DMS153 (cell line): ENCODE results near the gene METTL1.
A peak's percentile ranks its signal among the peaks of the same experiment; 100 is the strongest.

Source experiments
- DNase-seq: peaks from one replicate; lab custom pipeline; 2025; lab: John Stamatoyannopoulos, UW

Gene METTL1

DNA sequence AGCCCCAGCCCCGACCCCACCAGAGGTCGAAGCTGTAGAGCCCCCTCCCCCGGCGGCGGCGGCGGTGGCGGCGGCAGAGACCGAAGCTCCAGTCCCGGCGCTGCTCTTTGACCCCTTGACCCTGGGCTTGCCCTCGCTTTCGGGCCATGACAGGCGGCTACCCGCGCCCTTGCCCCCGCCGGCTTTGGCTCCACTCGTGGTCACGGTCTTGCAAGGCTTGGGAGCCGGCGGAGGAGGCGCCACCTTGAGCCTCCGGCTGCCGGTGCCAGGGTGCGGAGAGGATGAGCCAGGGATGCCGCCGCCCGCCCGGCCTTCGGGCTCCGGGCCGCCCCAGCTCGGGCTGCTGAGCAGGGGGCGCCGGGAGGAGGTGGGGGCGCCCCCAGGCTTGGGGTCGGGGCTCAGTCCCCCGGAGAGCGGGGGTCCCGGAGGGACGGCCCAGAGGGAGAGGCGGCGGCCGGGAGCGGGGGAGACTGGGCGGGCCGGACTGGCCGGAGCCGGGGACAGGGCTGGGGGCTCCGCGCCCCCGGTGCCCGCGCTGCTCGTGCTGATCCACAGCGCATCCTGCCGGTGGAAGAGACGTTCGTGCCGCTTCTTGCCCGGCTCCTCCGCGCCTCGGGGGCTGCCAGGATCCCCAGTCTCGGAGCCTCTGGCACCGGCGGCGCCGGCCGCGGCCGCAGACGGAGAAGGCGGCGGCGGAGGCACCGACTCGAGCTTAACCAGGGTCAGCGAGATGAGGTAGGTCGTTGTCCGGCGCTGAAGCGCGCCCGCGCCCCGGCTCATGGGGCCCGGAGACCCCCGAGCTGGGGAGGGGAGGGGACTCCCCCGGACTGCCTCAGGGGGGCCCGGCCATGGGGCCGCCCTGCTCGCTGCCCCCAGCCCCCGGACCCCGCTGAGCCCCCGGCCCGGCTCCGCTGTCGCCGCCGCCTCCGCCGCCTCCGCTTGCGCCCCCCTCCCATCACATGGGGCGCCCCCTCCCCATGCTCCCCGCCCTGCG lies 34.1 kb downstream of the METTL1 start:
- DNase-seq: no peak

DNA sequence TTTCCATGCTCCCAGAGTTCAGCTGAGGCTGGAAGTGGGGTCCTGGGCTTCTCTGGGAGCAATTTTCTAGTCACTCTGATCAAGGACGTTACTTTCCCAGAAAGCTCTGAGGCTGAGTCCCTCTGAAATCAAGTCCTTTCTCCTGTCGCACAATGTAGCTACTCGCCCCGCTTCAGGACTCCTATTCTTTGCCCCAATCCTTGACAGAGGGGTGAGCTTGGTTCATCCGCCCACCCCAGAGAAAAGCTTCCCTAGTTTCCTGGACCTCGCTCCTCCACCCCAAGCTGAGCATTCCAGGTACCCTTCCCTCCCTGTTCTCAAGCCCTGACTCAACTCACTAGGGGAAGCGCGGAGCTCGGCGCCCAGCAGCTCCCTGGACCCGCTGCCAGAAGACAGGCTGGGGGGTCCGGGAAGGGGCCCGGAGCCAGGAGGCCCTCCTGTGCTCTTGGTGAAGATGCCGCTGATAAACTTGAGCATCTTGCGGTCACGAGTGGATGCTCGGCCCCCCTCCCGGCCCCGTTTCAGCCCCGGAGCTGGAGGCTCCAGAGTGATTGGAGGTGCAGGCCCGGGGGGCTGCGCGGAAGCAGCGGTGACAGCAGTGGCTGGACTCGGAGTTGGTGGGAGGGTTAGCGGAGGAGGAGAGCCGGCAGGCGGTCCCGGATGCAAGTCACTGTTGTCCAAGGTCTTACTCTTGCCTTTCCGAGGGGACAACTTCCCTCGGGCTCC lies 35.0 kb downstream of the METTL1 start:
- no peak for DNase-seq

DNA sequence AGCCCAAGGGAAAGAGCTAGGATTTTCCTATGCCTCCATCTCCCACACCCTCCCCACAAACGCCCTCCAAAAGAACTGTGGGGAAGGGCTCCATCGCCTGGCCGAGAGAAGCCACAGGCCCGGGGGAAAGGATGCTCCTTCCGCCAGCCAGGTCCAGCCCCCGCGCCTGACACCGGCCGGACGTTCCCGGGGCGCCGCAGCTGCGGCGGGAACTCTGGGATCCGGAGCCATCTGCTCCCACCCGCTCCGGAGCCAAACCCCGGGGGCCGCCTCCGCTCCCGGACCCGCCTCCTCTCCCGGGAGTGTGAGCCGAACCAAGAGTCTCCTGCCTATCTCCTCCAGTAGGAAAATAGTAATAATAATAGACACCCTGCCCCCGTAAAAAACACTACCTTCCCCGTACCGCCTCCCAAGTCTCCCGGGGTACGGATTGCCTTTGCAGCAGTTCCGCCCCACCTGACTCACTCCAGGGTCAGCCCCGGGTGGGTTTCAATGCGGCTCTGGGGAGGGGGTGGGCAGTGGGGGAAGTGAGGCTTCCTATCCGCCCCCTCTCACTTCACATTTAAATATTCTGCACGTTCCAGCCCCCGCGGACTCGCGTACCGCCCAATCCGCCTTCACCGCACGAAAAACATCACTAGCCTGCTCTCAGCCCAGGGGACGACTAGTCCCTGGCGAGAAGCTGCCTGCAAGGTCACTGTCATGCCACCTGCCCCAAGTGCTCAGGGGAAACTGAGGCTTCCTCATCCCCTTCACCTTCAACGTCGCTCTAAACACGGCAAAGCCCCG lies 35.8 kb downstream of the METTL1 start:
- DNase-seq: no peak

DNA sequence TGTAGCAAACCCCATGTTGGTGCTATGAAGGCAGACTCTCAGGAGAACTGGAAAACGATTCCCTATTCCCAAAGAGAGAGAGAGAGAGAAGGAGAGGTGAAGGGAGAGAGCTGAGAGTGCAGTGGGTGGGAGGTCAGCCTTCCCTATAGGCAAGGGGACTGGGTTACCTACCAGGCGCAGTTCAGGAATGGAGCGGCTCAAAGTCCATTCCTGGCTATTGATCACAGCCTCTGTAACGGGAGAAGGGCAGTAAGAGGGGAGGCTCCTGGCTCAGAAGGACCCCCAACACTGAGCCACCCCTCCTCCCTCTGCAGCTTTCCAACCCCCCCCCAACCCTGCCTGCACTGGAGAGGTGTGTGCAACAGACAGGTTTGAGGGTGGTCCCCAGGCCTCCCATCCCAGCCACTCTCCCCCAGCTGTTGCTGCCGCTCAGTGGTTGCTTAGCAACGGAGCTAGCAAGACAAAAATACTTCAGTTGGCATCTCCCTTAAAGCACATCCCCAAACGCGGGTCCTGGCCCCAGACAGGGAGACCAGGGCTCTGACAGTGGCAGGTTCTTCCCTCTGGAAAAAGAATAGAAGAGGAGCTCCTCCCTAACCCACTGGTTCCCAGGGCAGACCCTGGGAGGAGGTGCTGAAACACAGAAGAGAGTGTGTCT lies 36.6 kb downstream of the METTL1 start:
- DNase-seq: no peak

DNA sequence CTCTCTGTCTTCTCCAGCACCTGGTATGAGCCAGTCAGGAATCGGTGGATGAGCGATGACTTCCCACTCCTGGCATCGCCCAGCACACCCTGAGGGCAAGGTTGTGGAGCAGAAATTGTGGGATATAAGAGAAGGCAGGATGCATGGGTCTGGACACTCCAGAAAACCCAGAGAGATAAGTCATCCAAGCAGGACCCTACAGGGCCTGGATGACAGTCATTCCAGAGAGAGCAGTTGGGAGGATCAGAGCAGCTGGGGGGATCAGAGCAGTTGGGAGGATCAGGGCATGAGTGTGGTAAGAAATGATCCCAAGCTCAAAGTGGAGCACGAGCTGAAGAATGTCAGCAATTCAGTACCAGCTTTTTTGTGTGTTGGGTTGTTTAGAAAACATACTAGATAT lies 37.3 kb downstream of the METTL1 start:
- DNase-seq: no peak

DNA sequence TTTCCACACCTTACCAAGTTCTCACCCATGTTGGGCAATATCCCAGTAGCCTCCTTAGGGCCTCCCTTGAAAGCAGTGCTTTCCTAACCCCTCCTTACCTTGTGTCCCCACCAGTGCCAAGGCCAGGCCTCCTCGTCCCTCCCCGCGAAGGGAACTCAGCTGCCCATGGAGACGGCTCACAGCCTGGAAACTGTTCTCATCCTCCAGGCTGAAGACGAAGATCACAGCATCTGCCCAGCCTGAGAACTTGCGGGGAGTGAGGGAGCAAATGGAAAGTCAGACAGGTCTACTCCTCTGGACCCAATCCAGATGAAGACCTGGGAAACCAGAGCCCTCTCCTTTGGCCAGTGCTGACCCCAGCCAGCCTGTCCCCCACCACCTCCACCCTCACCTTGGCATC lies 38.0 kb downstream of the METTL1 start:
- no peak for DNase-seq

DNA sequence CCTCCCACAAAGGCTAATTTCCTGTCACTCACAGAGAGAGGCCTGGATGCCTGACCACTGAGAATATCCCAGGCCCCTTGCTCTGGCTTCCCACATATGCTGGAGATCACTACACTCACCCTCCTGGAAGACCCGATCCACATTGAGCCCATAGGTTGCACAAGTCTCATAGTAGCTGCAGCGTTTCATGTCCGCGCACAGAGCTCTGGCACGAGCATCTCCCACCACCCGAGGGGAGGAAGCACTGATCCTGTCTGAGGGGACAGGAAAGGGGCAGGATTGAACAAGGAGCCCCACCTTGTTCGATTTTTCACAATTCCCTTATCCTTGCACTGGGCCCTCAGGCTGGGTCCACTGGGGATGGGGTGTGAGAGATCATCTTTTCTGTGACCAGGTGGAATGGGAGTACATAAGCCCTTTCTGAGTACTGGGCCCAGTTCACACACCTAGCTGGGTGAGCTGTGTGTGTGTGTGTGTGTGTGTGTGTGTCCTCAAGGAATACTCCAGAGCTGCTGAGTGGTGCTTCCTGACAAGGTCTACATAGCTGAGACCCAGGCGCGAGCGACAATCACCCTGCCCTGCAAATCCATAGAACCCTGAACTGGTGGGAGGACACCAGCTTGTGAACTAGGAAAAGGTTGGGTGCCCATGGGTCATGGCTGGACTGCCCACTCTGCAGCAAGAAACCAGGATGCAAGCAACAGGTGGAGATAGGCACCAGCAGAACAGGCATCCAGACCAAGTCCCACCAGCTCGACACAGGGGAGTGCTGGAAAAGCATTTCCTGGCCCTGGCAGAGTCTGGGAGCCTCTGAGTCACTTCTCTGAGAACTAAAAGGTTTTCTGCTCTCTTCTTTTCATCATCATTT lies 38.9 kb downstream of the METTL1 start:
- no peak for DNase-seq

DNA sequence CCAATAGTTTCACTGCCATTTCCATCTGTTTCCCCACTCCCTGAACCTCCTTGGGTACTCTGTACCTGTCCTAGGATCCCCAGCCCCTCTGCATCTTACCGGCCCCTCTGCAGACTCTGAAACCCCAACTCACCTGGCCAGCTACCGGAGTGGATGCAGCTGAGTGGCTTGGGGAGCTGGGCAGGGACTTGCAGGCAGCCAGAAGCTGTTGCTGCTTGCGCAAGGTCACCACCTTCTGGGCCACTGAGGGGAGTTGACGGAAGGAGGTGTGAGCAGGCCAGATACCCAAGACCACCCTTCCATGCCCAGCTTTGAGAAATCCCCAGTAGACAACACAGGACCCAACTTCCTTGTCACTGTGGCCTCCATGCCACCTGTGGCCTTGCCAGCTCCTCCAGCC lies 39.6 kb downstream of the METTL1 start:
- DNase-seq: no peak

DNA sequence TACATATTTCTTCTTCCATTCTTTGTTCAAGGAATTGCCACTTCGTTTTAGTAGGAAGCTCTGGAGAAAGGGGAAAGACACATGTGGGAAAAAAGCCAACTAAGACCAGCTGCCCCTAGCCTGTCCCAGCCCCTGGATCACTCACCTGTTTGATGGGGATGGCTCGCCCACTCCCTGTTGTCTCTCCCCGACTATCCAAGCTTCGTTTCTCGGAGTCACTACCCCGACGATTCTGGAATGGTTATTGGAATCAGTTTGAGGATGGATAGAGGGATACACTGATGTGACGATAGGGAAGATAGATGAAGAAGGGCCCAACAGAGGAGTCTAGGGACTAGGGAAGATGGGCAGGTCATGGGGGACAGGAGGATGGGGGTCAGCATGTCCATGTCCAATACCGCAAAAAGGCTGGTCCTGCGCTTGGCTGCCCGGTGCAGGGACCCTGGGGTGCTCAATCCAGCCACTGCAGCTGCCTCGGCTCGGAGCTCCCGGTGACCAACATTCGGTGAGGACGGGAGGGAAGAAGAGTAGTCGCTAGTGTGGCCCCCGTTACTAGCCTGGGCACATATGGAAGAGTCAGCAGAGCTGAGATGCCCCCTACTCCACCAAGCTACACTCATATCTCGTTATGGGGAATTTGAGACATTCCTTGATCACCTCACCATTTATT lies 40.4 kb downstream of the METTL1 start:
- DNase-seq: no peak

DNA sequence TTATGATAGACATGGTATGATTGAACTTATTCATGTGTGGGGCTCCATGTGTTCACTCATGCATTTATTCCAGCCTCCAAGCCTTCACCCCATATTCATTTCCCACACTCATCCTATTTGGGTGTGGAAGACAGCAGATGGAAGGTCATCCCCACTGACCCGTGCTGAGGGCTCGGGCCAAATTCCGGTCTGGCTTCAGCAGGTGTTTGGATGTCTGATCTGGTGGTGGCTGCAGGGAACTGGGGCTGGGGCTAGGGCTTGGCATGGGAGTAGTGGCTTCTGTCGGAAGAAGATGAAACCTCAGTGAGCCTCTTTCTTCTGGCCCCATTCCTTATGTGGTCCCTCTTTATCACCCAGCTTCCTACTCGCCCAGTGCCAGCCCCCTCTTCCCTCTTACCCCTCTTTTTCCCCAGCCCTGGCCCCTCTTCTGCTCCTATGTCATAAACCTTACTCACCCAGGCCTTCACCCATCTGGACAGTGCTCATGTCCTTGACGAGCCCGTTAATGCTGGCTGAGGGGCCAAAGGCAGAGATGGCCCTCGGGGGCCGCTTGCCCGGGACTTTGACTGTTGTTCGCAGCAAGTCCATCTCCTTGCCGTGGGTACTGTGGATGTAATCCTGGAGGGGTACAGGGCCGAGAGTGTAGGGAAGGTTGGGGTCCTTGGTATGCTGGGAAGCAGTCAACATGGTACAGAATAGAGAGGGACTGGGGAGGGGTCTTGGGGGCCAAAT lies 41.4 kb downstream of the METTL1 start:
- DNase-seq: no peak

DNA sequence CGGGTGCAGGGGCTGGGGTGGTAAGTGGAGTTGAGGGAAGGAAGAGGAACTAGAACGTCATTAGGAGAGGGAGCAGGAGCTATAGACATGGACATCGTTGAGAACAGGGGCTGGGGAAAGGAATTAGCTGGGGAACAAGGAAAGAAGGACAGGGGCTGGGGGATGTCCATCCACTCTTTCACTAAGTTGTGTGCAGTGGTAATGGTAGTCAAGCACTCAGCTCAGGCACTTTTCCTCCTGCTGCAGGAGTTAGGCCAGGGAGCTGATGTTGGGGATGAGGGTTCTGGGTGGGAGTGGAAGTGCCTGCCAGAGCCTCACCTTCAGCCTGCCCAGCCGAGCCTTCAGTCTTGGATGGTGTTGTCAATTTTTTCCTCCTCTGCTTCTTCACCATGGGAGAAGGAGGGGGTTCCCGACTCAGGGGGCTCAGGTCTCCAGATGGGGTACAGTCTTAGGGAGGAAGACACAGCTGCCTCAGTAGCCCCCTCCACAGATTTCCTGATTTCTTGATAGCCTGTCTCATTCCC lies 42.5 kb downstream of the METTL1 start:
- DNase-seq: no peak

DNA sequence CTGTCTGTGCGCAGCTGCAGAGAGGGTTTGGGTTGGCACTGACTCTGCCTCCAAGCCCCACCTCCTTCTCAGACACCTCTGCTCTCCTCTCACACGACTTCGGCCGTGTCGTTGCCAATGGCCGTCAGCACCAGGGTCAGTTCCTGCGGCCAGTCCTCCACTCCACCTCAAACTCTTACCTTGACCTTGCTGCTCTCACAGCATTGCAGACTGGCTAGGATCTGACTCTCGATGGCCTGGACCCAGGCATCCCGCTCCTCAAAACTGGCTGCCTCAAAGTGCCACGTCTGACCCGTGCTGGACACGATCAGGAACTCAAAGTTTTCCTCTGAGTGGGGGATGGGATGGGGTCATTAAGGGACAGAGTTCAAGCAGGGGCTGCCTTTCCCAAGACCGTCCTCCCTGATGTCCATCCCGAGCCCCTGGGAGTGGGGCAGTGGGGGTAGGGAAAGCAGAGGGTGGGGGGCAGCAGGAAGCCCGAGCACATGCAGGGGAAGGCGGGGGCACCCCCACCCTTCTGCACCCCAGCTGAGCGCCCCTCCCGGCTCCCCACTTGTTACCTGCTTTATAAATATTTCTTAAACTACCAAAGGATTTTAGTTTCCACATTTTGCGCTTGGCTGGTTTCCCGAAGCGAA lies 44.0 kb downstream of the METTL1 start:
- DNase-seq: no peak

DNA sequence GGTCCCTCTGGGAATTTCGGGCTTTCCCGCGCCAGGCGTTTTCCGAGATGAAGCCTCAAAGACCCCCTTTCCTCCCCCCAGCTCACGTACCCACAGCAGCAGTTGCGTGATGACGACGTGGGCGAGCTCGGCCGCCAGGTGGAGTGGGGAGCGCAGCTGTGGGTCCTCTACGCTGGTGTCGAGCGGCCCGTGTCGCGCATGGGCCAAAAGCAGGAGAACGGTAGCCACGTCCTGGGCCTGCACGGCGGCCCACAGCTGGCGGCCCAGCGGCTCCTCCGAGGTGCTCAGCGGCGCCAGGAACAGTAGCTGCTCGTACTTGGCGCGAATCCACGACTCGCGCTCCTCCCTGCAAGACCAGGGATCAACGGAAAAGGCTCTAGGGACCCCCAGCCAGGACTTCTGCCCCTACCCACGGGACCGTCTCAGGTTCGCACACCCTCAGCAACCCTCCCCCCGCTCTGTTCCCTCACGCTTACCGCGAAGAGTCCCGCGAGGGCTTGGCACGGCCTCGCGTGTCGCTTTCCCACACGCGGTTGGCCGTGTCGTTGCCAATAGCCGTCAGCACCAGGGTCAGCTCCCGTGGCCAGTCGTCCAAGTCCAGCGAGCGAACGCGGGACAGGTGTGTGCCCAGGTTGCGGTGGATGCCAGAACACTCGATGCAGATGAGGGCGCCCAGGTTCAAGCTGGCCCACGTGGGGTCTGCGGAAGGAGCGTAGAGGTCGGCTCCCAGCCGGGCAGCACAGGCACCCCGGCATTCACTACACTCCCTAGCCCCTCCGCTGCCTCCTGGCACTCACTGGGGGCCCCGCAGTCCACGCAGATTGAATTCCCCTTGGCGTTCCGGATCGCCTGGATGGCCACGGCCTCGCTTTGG lies 44.8 kb downstream of the METTL1 start:
- DNase-seq: no peak

DNA sequence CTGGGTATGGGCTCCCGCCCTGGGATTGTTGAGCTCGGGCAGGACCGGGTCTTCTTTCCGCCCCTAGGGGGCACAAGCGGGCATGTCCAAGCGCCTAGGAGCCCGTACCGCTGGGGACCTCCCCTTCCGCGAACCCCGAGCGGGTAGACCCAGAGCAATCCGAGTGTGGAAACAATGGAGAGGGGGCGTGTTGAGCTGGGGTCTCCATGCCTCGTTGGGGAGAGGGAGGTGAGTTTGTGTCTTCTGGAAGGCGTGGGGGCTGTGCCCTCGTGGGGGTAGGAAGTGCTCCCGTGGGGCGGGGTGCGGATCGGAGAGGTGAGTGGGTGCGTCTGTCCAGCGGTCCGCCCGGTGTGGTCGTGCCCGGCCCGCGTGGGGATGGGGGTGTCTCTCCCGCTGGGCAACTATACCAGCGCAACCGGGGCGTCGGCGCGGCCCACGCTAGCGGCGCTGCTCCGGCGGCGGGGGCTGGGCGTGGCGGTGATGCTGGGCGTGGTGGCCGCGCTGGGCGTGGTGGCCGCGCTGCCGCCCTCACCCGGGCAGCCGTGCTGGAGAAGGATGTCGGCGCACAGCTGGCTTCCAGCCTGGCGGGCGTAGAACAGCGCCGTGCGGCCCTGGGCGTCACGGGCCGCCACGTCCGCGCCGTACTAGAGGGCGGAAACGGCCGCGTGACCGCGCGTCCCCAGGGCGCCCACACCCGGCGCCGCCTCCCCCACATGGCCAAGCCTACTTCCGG lies 45.6 kb downstream of the METTL1 start:
- peak; percentile 65 for DNase-seq

DNA sequence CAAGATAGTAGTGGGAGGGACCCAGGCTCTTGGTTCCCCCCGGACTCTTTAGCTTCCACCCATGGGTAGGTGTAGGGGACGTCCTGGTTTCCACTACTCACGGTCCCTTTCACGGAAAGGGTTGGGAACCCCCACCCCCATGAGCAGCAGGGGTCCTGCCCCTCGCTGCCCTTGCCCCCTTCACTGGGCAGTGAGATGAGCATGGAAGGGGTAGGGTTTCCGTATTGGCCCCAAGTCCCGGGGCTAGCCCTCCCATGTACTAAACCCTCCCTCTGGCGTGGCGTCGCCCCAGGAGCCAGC lies 46.1 kb downstream of the METTL1 start:
- DNase-seq: no peak

DNA sequence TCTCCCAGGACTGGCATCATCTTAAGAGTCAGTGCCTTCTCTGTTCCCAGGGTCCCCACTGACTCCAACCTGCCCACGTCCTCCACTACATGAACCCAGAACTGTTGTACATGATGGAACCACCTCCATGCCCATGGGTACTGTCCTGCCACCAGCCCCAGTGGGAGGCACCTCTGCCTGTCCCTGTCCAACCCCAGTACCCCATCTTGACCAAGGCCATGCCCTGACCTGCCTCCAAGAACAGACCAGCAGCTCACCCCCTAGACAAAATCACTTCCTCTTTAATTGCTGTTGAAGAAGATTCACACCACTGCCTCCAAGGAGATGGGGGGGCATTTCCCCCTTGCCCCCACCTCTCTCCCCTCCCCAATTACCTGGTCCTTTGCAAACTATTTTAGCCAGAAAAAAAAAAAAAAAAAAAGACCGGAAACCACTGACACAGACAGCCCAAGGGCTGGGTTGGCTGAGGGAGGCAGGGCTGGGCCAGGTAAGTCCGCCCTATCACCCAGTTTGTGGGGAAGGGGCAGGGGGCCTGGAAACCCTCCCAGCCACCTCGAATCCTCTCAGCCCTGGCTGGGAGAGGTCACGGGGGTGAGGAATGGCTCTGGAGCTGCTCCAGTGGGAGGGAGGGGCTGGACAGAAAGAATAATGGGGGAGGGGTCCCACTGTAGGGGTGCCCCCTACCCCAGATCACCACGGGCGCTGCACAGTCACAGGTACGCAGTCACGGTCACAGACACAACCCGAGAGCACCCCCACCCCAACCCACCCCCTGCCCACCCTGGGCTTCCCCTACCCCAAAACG lies 46.8 kb downstream of the METTL1 start:
- DNase-seq: no peak
